ENCODE results near the gene PLK5.

GRCh38 chr19:1571358-1571757 lies 47.5 kb downstream of the PLK5 start:
- TF ChIP-seq CTCF (IDR thresholded peaks at IDR 0.05) (no peak), POLR2A (IDR thresholded peaks at IDR 0.05) (no peak)
